ENCODE results near the gene BATF3.
"Not testable (repeated sequence)": the region's sequence is repeated elsewhere in the genome, so short reads cannot be mapped to it uniquely, and the experiment has no call there.

The BATF3 gene

GRCh38 chr1:212719633-212720032 is 20.0 kb upstream of the BATF3 start:
- no peaks in the 10 kb centered on the region for H3K36me3 ChIP-seq (ENCODE audit: insufficient read depth, low read length)
- H3K9me3 ChIP-seq (ENCODE audit: control insufficient read depth, insufficient read depth, low read length) = no peaks in the 10 kb centered on the region
- no peak overlapping the region for H3K9ac ChIP-seq (ENCODE audit: low read depth, low read length)
- H3K4me1 ChIP-seq (ENCODE audit: insufficient read depth, low read length) = no peaks in the 10 kb centered on the region

- no peak overlapping the region for H3K9ac ChIP-seq (ENCODE audit: low read depth, low read length)
- no peaks in the 10 kb centered on the region for H3K9me3 ChIP-seq (ENCODE audit: control insufficient read depth, insufficient read depth, low read length)
- no peaks in the 10 kb centered on the region for H3K36me3 ChIP-seq (ENCODE audit: insufficient read depth, low read length)
- no peaks in the 10 kb centered on the region for H3K4me1 ChIP-seq (ENCODE audit: insufficient read depth, low read length)
Measured at GRCh38 chr1:212718499-212718898, 18.9 kb upstream of the BATF3 start.

GRCh38 chr1:212716161-212716560 is 16.5 kb upstream of the BATF3 start:
- Histone ChIP-seq H3K36me3 (ENCODE audit: insufficient read depth, low read length) (no peaks in the 10 kb centered on the region), H3K9ac (ENCODE audit: low read depth, low read length) (no peak overlapping the region), H3K4me1 (ENCODE audit: insufficient read depth, low read length) (peaks cover 4% of the 10 kb centered on the region; the same call in 1 of the 2 replicates), H3K9me3 (ENCODE audit: control insufficient read depth, insufficient read depth, low read length) (no peaks in the 10 kb centered on the region)

GRCh38 chr1:212713465-212714136 is 14.0 kb upstream of the BATF3 start:
- Histone ChIP-seq H3K9me3 (ENCODE audit: control insufficient read depth, insufficient read depth, low read length) (no peaks in the 10 kb centered on the region), H3K36me3 (ENCODE audit: insufficient read depth, low read length) (no peaks in the 10 kb centered on the region), H3K9ac (ENCODE audit: low read depth, low read length) (no peak overlapping the region), H3K4me1 (ENCODE audit: insufficient read depth, low read length) (peaks cover 4% of the 10 kb centered on the region; the same call in 1 of the 2 replicates)

GRCh38 chr1:212712451-212713303 is 13.0 kb upstream of the BATF3 start:
- H3K4me1 ChIP-seq (ENCODE audit: insufficient read depth, low read length) = peaks cover 4% of the 10 kb centered on the region; the same call in 1 of the 2 replicates
- H3K9me3 ChIP-seq (ENCODE audit: control insufficient read depth, insufficient read depth, low read length) = no peaks in the 10 kb centered on the region
- H3K36me3 ChIP-seq (ENCODE audit: insufficient read depth, low read length) = no peaks in the 10 kb centered on the region
- H3K9ac ChIP-seq (ENCODE audit: low read depth, low read length) = no peak overlapping the region

GRCh38 chr1:212711974-212712373 is 12.3 kb upstream of the BATF3 start:
- not testable (repeated sequence) for H3K9ac ChIP-seq (ENCODE audit: low read depth, low read length); H3K36me3 ChIP-seq (ENCODE audit: insufficient read depth, low read length); H3K4me1 ChIP-seq (ENCODE audit: insufficient read depth, low read length); H3K9me3 ChIP-seq (ENCODE audit: control insufficient read depth, insufficient read depth, low read length)

- Histone ChIP-seq H3K9me3 (ENCODE audit: control insufficient read depth, insufficient read depth, low read length) (no peaks in the 10 kb centered on the region), H3K36me3 (ENCODE audit: insufficient read depth, low read length) (no peaks in the 10 kb centered on the region), H3K9ac (ENCODE audit: low read depth, low read length) (no peak overlapping the region), H3K4me1 (ENCODE audit: insufficient read depth, low read length) (peaks cover 4% of the 10 kb centered on the region; the same call in 1 of the 2 replicates)
Measured at GRCh38 chr1:212710566-212710965, 10.9 kb upstream of the BATF3 start.

- Histone ChIP-seq H3K9ac (ENCODE audit: low read depth, low read length) (no peak overlapping the region), H3K4me1 (ENCODE audit: insufficient read depth, low read length) (0 out of 2 replicates have a peak, but pooled peaks cover 3% of the 10 kb centered on the region), H3K9me3 (ENCODE audit: control insufficient read depth, insufficient read depth, low read length) (no peaks in the 10 kb centered on the region), H3K36me3 (ENCODE audit: insufficient read depth, low read length) (no peaks in the 10 kb centered on the region)
Measured at GRCh38 chr1:212703991-212704564, 4.4 kb upstream of the BATF3 start.

- no peaks in the 10 kb centered on the region for H3K9me3 ChIP-seq (ENCODE audit: control insufficient read depth, insufficient read depth, low read length)
- H3K9ac ChIP-seq (ENCODE audit: low read depth, low read length) = no peak overlapping the region
- H3K4me1 ChIP-seq (ENCODE audit: insufficient read depth, low read length) = peaks cover 10% of the 10 kb centered on the region; the same call in 1 of the 2 replicates
Measured at GRCh38 chr1:212702672-212703071, 3.0 kb upstream of the BATF3 start.

GRCh38 chr1:212701910-212702309 is 2.3 kb upstream of the BATF3 start:
- Histone ChIP-seq H3K36me3 (ENCODE audit: insufficient read depth, low read length) (no peaks in the 10 kb centered on the region), H3K4me1 (ENCODE audit: insufficient read depth, low read length) (peaks cover 10% of the 10 kb centered on the region; the same call in 1 of the 2 replicates), H3K9me3 (ENCODE audit: control insufficient read depth, insufficient read depth, low read length) (no peaks in the 10 kb centered on the region), H3K9ac (ENCODE audit: low read depth, low read length) (no peak overlapping the region)

More at GRCh38 chr1:212702672-212703071, 3.0 kb upstream of the BATF3 start:
- H3K36me3 ChIP-seq (ENCODE audit: insufficient read depth, low read length) = no peaks in the 10 kb centered on the region

- peak overlapping the region; percentile 74; the same call in 1 of the 2 replicates for H3K9ac ChIP-seq (ENCODE audit: low read depth, low read length)
- peaks cover 10% of the 10 kb centered on the region; the same call in 1 of the 2 replicates for H3K4me1 ChIP-seq (ENCODE audit: insufficient read depth, low read length)
Measured at GRCh38 chr1:212700892-212701819, 1.5 kb upstream of the BATF3 start.

GRCh38 chr1:212700223-212700891 is 717 bp upstream of the BATF3 start:
- H3K4me1 ChIP-seq (ENCODE audit: insufficient read depth, low read length) = peaks cover 10% of the 10 kb centered on the region; the same call in 1 of the 2 replicates
- no peaks in the 10 kb centered on the region for H3K36me3 ChIP-seq (ENCODE audit: insufficient read depth, low read length)
- no peaks in the 10 kb centered on the region for H3K9me3 ChIP-seq (ENCODE audit: control insufficient read depth, insufficient read depth, low read length)
- H3K9ac ChIP-seq (ENCODE audit: low read depth, low read length) = peak overlapping the region; percentile 74

More at GRCh38 chr1:212700892-212701819, 1.5 kb upstream of the BATF3 start:
- Histone ChIP-seq H3K9me3 (ENCODE audit: control insufficient read depth, insufficient read depth, low read length) (no peaks in the 10 kb centered on the region), H3K36me3 (ENCODE audit: insufficient read depth, low read length) (no peaks in the 10 kb centered on the region)

- Histone ChIP-seq H3K4me1 (ENCODE audit: insufficient read depth, low read length) (peaks cover 7% of the 10 kb centered on the region; the same call in 1 of the 2 replicates), H3K9me3 (ENCODE audit: control insufficient read depth, insufficient read depth, low read length) (no peaks in the 10 kb centered on the region), H3K36me3 (ENCODE audit: insufficient read depth, low read length) (no peaks in the 10 kb centered on the region), H3K9ac (ENCODE audit: low read depth, low read length) (peak overlapping the region; percentile 74; the same call in 1 of the 2 replicates)
Measured at GRCh38 chr1:212699104-212699624, 476 bp downstream of the BATF3 start.
